Measurements from ENCODE around the gene SAMHD1.
"Not testable (repeated sequence)": the region's sequence is repeated elsewhere in the genome, so short reads cannot be mapped to it uniquely, and the experiment has no call there.

The SAMHD1 gene

DNA sequence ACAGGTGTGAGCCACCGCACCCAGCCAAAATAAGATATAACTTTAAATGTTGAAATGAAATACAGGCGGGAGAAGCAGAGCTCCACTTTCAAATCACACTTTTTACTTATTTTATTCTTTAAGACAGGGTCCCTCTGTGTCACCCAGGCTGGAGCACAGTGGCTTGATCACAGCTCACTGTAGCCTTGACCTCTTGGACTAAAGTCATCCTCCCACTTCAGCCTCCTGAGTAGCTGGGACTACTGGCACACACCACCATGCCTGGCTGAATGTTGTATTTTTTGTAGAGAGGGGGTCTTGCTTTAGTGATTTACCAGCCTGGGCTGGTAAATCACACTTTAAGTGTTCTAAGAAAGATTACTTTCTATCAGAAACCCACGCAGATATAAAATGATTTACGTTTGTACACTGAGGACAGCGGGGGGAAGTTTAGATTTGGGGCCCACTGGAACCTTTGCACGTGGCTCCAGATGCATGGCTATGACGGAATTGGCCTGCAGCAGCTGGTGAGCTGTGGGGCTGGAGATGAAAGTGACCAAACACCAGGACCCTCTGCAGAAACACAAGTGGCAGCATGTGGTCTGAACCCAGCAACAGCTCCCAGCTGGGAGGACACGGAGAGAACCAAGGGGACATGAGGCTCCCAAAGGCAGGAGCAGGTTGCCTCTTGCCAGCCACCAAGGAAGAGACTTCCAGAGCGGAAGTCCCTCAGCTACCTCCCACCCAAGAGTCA, 102.0 kb downstream of the SAMHD1 start:
- H3K27ac ChIP-seq (ENCODE audit: low read length), result peak overlapping the region; percentile 63
- H3K4me1 ChIP-seq (ENCODE audit: control insufficient read depth in 1 of 2, insufficient read depth in 2 of 2, low read length in 2 of 2), result peaks cover 16 to 60% of the 10 kb centered on the region in 2 donors
- H3K36me3 ChIP-seq (ENCODE audit: control insufficient read depth in 1 of 2, insufficient read depth in 2 of 2, low read length in 2 of 2), result no peaks in the 10 kb centered on the region

DNA sequence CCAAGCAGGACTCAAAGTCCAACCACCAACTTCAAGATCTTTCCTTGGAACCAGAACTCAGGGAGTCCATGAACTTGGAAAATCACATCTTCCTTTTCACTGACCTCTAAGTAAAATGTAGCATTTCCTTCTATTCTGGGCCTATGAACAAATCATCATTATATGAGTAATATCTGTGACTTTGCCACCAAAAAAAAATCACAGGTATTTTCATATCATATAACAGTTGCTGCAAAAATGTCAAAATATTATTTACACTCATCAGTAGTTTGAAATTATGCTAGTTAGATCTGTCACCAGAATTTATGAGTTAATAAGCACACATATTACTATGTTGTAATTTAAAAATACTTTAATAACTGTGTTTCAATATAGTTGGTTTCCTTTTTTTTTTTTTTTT, 102.8 kb downstream of the SAMHD1 start:
- no peaks in the 10 kb centered on the region for H3K27me3 ChIP-seq (ENCODE audit: low read depth, low read length)
- no peaks in the 10 kb centered on the region for H3K9me3 ChIP-seq (ENCODE audit: control insufficient read depth in 1 of 2, low read length in 2 of 2)
- H3K4me1 ChIP-seq (ENCODE audit: control insufficient read depth in 1 of 2, insufficient read depth in 2 of 2, low read length in 2 of 2), result peaks cover 16 to 55% of the 10 kb centered on the region in 2 donors
- H3K4me3 ChIP-seq (ENCODE audit: low read depth in 1 of 2, low read length in 2 of 2), result peak overlapping the region in 1 of 2 donors; percentile 9
- H3K36me3 ChIP-seq (ENCODE audit: control insufficient read depth in 1 of 2, insufficient read depth in 2 of 2, low read length in 2 of 2), result no peaks in the 10 kb centered on the region
- H3K27ac ChIP-seq (ENCODE audit: low read length), result peak overlapping the region; percentile 92

More for the DNA sequence above, 102.0 kb downstream of the SAMHD1 start:
- Histone ChIP-seq H3K9me3 (ENCODE audit: control insufficient read depth in 1 of 2, low read length in 2 of 2) (no peaks in the 10 kb centered on the region), H3K4me3 (ENCODE audit: low read depth in 1 of 2, low read length in 2 of 2) (no peak overlapping the region), H3K27me3 (ENCODE audit: low read depth, low read length) (no peaks in the 10 kb centered on the region)

DNA sequence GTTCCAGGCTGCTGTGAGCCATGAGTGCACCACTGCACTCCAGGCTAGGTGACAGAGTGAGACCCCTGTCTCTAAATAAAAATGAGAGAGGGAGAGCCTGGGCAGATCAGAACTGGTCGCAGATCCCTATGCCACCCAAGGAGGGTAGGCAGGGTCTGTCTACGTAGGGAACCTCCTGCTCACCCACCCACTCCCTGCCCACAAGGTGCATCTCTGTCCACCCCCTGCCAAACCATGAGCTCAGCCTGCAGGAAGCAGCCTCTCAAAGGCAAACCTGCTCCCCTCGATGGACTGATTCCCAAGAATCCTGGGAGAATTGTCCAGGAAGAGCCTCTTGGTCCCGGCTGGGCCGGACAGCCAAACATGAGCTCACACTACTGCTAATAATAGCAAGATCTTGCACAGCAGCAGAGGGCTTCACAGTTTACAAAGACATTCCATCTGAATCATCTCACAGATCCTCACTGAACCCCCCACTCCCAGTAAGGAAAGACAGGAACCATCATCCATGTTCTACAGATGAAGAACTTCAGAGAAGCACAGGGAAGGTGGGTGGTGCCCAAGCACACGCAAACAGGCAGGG, 103.3 kb downstream of the SAMHD1 start:
- Histone ChIP-seq H3K36me3 (ENCODE audit: control insufficient read depth in 1 of 2, insufficient read depth in 2 of 2, low read length in 2 of 2) (no peaks in the 10 kb centered on the region), H3K4me3 (ENCODE audit: low read depth in 1 of 2, low read length in 2 of 2) (peak overlapping the region in 1 of 2 donors; percentile 9), H3K27ac (ENCODE audit: low read length) (peak overlapping the region; percentile 92), H3K27me3 (ENCODE audit: low read depth, low read length) (no peaks in the 10 kb centered on the region), H3K4me1 (ENCODE audit: control insufficient read depth in 1 of 2, insufficient read depth in 2 of 2, low read length in 2 of 2) (peaks cover 16 to 54% of the 10 kb centered on the region in 2 donors), H3K9me3 (ENCODE audit: control insufficient read depth in 1 of 2, low read length in 2 of 2) (no peaks in the 10 kb centered on the region)

DNA sequence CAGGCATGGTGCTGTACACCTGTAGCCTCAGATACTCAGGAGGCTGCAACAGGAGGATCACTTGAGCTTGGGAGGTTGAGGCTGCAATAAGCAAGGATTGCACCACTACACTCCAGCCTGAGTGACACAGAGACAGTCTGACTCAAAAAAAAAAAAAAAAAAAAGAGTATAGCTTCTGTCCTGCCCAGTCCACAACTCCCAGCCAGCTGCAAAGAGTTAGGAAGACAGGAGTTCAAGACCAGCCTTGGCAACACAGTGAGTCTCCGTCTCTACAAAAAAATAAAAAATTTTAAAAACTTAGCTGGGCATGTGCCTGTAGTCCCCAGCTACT, 103.8 kb downstream of the SAMHD1 start:
- H3K27me3 ChIP-seq (ENCODE audit: low read depth, low read length), result no peaks in the 10 kb centered on the region
- H3K36me3 ChIP-seq (ENCODE audit: control insufficient read depth in 1 of 2, insufficient read depth in 2 of 2, low read length in 2 of 2), result no peaks in the 10 kb centered on the region
- H3K4me3 ChIP-seq (ENCODE audit: low read depth in 1 of 2, low read length in 2 of 2), result peak overlapping the region in 1 of 2 donors; percentile 9
- no peaks in the 10 kb centered on the region for H3K9me3 ChIP-seq (ENCODE audit: control insufficient read depth in 1 of 2, low read length in 2 of 2)
- H3K4me1 ChIP-seq (ENCODE audit: control insufficient read depth in 1 of 2, insufficient read depth in 2 of 2, low read length in 2 of 2), result peaks cover 16 to 54% of the 10 kb centered on the region in 2 donors
- H3K27ac ChIP-seq (ENCODE audit: low read length), result peak overlapping the region; percentile 92

DNA sequence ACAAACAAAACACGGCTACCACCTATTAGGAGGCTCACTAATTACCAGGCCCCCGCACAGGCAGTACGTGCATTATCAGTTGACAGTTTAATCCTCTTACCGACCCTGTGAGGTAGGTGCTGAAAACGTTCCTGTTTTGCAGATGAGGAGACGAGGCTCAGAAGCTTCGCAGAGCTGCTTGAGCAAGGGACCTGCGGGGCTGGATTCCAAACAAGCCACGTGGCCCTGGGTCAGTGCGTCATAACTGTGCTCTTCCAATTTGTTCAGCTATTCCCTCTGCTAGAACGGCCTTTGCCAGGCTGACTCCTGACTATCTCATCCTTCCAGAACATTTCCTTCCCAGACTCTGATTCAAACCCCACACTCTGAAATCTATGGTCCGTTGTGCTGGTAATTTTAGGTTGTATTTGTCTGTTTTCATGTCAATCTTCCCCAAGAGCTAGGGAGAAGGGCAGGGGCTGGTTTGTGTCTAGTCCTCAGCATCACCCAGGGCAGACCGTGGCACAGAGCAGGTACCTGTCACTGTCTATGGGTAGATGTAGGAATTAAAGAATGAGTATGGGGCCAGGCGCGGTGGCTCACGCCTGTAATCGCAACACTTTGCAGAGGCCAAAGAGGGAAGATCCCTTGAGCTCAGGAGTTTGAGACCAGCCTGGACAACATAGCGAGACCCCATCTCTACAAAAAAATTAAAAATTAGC, 104.3 kb downstream of the SAMHD1 start:
- Histone ChIP-seq H3K4me3 (ENCODE audit: low read depth in 1 of 2, low read length in 2 of 2) (peak overlapping the region in 1 of 2 donors; percentile 9), H3K36me3 (ENCODE audit: control insufficient read depth in 1 of 2, insufficient read depth in 2 of 2, low read length in 2 of 2) (no peaks in the 10 kb centered on the region), H3K4me1 (ENCODE audit: control insufficient read depth in 1 of 2, insufficient read depth in 2 of 2, low read length in 2 of 2) (peaks cover 16 to 52% of the 10 kb centered on the region in 2 donors), H3K27ac (ENCODE audit: low read length) (peak overlapping the region; percentile 92), H3K9me3 (ENCODE audit: control insufficient read depth in 1 of 2, low read length in 2 of 2) (no peaks in the 10 kb centered on the region), H3K27me3 (ENCODE audit: low read depth, low read length) (no peaks in the 10 kb centered on the region)

DNA sequence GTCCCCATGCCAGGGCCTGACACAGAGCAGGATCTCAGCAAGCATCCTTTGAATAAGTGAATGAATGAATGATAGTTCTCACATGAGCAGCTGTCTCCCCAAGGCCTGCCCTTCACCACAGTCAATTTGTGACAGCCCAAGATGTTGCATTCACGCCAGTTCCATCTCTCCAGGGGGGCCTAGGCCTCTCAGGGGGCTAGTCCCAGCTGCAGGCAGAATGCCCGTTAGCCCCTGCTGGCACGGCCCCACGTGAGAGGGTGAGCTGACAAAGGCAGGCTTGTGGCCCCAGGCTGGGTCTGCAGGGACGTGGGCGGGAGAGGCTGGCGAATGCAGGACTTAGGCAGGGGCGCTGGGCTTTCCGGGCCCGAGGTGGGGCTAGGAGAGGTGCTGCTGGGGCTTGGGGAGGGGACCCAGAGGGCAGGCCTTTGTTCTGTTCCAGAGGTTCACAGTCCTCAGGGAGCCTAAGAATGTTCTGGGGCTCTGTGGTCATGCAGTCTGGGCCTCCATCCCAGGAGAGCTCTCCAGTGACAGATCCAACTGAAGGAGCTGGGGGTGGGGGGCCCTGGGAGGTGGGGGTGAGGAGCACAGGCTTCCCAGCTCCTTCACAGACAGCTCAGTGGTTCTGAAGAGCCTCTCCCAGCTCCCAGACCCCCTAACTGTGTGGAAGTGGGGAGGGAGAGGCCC, 106.1 kb downstream of the SAMHD1 start:
- Histone ChIP-seq H3K36me3 (ENCODE audit: control insufficient read depth in 1 of 2, insufficient read depth in 2 of 2, low read length in 2 of 2) (no peaks in the 10 kb centered on the region), H3K27me3 (ENCODE audit: low read depth, low read length) (no peaks in the 10 kb centered on the region), H3K9me3 (ENCODE audit: control insufficient read depth in 1 of 2, low read length in 2 of 2) (no peaks in the 10 kb centered on the region), H3K27ac (ENCODE audit: low read length) (peak overlapping the region; percentile 84), H3K4me1 (ENCODE audit: control insufficient read depth in 1 of 2, insufficient read depth in 2 of 2, low read length in 2 of 2) (peaks cover 16 to 49% of the 10 kb centered on the region in 2 donors), H3K4me3 (ENCODE audit: low read depth in 1 of 2, low read length in 2 of 2) (peak overlapping the region in 1 of 2 donors; percentile 2)

DNA sequence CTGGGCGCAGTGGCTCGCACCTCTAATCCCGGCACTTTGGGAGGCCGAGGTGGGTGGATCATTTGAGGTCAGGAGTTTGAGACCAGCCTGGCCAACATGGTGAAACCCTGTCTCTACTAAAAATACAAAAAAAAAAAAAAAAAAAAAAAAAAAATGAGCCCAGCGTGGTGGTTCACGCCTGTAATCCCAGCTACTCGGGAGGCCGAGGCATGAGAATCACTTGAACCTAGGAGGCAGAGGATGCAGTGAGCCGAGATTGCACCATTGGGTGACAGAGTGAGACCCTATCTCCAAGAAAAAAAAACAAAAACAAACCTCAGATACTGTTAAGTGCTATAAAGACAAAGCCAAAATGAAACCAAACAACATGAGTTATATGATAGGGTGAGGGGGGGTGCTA, 110.5 kb downstream of the SAMHD1 start:
- H3K4me3 ChIP-seq (ENCODE audit: low read depth in 1 of 2, low read length in 2 of 2); H3K9me3 ChIP-seq (ENCODE audit: control insufficient read depth in 1 of 2, low read length in 2 of 2); H3K36me3 ChIP-seq (ENCODE audit: control insufficient read depth in 1 of 2, insufficient read depth in 2 of 2, low read length in 2 of 2); H3K27me3 ChIP-seq (ENCODE audit: low read depth, low read length); H3K27ac ChIP-seq (ENCODE audit: low read length): not testable (repeated sequence)
- peaks cover 6 to 37% of the 10 kb centered on the region in 2 donors for H3K4me1 ChIP-seq (ENCODE audit: control insufficient read depth in 1 of 2, insufficient read depth in 2 of 2, low read length in 2 of 2)
